ENCODE data around the gene DLL4.

The DLL4 gene

GRCh38 chr15:40918146-40918798 lies 10.9 kb upstream of the DLL4 start:
- Histone ChIP-seq H3K4me3 (ENCODE audit: low read depth in 1 of 2, low read length in 2 of 2) (no peak overlapping the region), H3K9ac (ENCODE audit: low read depth, low read length) (no peak overlapping the region)
- DNase-seq, result no peak

GRCh38 chr15:40918799-40919392 lies 10.2 kb upstream of the DLL4 start:
- Histone ChIP-seq H3K4me1 (ENCODE audit: insufficient read depth, low read length) (no peaks in the 10 kb centered on the region), H3K27ac (ENCODE audit: low read length) (no peak overlapping the region), H3K36me3 (ENCODE audit: insufficient read depth, low read length) (no peaks in the 10 kb centered on the region), H4K20me1 (ENCODE audit: insufficient read depth, low read length) (peaks cover 12% of the 10 kb centered on the region), H2AFZ (ENCODE audit: low read depth, low read length) (no peak overlapping the region), H3K9me3 (ENCODE audit: insufficient read depth, low read length, severe bottlenecking) (no peaks in the 10 kb centered on the region), H3K27me3 (ENCODE audit: insufficient read depth, low read length, poor library complexity) (peaks cover 13% of the 10 kb centered on the region), H3K4me3 (ENCODE audit: low read depth in 1 of 2, low read length in 2 of 2) (no peak overlapping the region), H3K4me2 (ENCODE audit: insufficient read depth, low read length) (no peak overlapping the region), H3K9ac (ENCODE audit: low read depth, low read length) (no peak overlapping the region), H3K79me2 (ENCODE audit: insufficient read depth, low read length) (no peaks in the 10 kb centered on the region)
- DNase-seq, result no peak
- no peak for ATAC-seq (ENCODE audit: insufficient read depth, low read depth)
- TF ChIP-seq CTCF (IDR thresholded peaks at IDR 0.05; ENCODE audit: borderline replicate concordance, extremely low read depth, low read length, poor library complexity, severe bottlenecking), result no peak
- no peak for TF ChIP-seq EZH2 (IDR thresholded peaks at IDR 0.05; ENCODE audit: borderline replicate concordance, low read depth, low read length, severe bottlenecking)

More at GRCh38 chr15:40918146-40918798, 10.9 kb upstream of the DLL4 start:
- no peaks in the 10 kb centered on the region for H3K4me1 ChIP-seq (ENCODE audit: insufficient read depth, low read length)
- no peak overlapping the region for H3K4me2 ChIP-seq (ENCODE audit: insufficient read depth, low read length)
- no peaks in the 10 kb centered on the region for H3K36me3 ChIP-seq (ENCODE audit: insufficient read depth, low read length)
- no peak overlapping the region for H2AFZ ChIP-seq (ENCODE audit: low read depth, low read length)
- H3K9me3 ChIP-seq (ENCODE audit: insufficient read depth, low read length, severe bottlenecking), result no peaks in the 10 kb centered on the region
- no peak overlapping the region for H3K27ac ChIP-seq (ENCODE audit: low read length)
- 0 out of 2 replicates have a peak, but pooled peaks cover 6% of the 10 kb centered on the region for H4K20me1 ChIP-seq (ENCODE audit: insufficient read depth, low read length)
- no peaks in the 10 kb centered on the region for H3K79me2 ChIP-seq (ENCODE audit: insufficient read depth, low read length)
- TF ChIP-seq EZH2 (IDR thresholded peaks at IDR 0.05; ENCODE audit: borderline replicate concordance, low read depth, low read length, severe bottlenecking), result no peak
- TF ChIP-seq CTCF (IDR thresholded peaks at IDR 0.05; ENCODE audit: borderline replicate concordance, extremely low read depth, low read length, poor library complexity, severe bottlenecking), result no peak
- H3K27me3 ChIP-seq (ENCODE audit: insufficient read depth, low read length, poor library complexity), result peaks cover 7% of the 10 kb centered on the region
- ATAC-seq (ENCODE audit: insufficient read depth, low read depth), result no peak

GRCh38 chr15:40921949-40922607 lies 7.1 kb upstream of the DLL4 start:
- TF ChIP-seq EZH2 (IDR thresholded peaks at IDR 0.05; ENCODE audit: borderline replicate concordance, low read depth, low read length, severe bottlenecking) (no peak), CTCF (IDR thresholded peaks at IDR 0.05; ENCODE audit: borderline replicate concordance, extremely low read depth, low read length, poor library complexity, severe bottlenecking) (no peak)
- Histone ChIP-seq H3K4me3 (ENCODE audit: low read depth in 1 of 2, low read length in 2 of 2) (no peak overlapping the region), H3K36me3 (ENCODE audit: insufficient read depth, low read length) (no peaks in the 10 kb centered on the region), H3K9ac (ENCODE audit: low read depth, low read length) (no peak overlapping the region), H2AFZ (ENCODE audit: low read depth, low read length) (no peak overlapping the region), H3K4me1 (ENCODE audit: insufficient read depth, low read length) (peaks cover 23% of the 10 kb centered on the region), H3K4me2 (ENCODE audit: insufficient read depth, low read length) (no peak overlapping the region), H3K9me3 (ENCODE audit: insufficient read depth, low read length, severe bottlenecking) (no peaks in the 10 kb centered on the region), H3K27me3 (ENCODE audit: insufficient read depth, low read length, poor library complexity) (peaks cover 43% of the 10 kb centered on the region), H3K79me2 (ENCODE audit: insufficient read depth, low read length) (no peaks in the 10 kb centered on the region), H4K20me1 (ENCODE audit: insufficient read depth, low read length) (peaks cover 37% of the 10 kb centered on the region), H3K27ac (ENCODE audit: low read length) (no peak overlapping the region)
- DNase-seq (no peak), ATAC-seq (ENCODE audit: insufficient read depth, low read depth) (no peak)
